Measurements from ENCODE around the gene CASZ1.

Gene CASZ1

GRCh38 chr1:10674700-10675609, 121.5 kb downstream of the CASZ1 start:
- Histone ChIP-seq H3K27ac (ENCODE audit: low read length) (no peak overlapping the region), H3K36me3 (ENCODE audit: control insufficient read depth, low read depth, low read length) (no peaks in the 10 kb centered on the region), H3K9me3 (ENCODE audit: control insufficient read depth, low read depth, low read length) (no peaks in the 10 kb centered on the region), H3K4me1 (ENCODE audit: control insufficient read depth, low read depth, low read length) (peaks cover 20% of the 10 kb centered on the region), H3K9ac (ENCODE audit: low read length) (no peak overlapping the region), H3K4me3 (ENCODE audit: low read length) (no peak overlapping the region), H3K27me3 (ENCODE audit: control insufficient read depth, insufficient read depth, low read length) (no peaks in the 10 kb centered on the region)

DNA sequence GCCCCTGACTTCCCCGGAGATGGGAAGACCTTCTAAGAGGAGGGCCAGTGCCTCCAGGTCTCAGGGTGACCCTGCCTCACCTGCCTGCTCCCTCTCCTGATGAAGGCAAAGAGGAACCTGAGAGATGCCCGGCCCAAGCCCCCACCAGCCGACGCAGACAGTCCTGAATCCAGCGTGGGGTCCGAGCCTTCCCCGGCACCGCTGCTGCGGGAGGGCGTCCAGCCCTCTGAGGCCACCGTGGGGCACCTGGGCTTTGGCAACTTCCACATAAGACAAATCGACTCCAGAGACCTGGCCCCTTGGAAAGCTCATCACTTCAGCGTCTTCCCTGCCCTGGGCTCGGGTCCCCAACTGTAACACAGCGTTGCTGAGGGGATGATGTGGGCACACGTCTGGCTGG, 122.2 kb downstream of the CASZ1 start:
- Histone ChIP-seq H3K27me3 (ENCODE audit: control insufficient read depth, insufficient read depth, low read length) (no peaks in the 10 kb centered on the region), H3K27ac (ENCODE audit: low read length) (no peak overlapping the region), H3K9ac (ENCODE audit: low read length) (no peak overlapping the region), H3K4me3 (ENCODE audit: low read length) (no peak overlapping the region), H3K36me3 (ENCODE audit: control insufficient read depth, low read depth, low read length) (no peaks in the 10 kb centered on the region), H3K4me1 (ENCODE audit: control insufficient read depth, low read depth, low read length) (peaks cover 16% of the 10 kb centered on the region), H3K9me3 (ENCODE audit: control insufficient read depth, low read depth, low read length) (no peaks in the 10 kb centered on the region)

DNA sequence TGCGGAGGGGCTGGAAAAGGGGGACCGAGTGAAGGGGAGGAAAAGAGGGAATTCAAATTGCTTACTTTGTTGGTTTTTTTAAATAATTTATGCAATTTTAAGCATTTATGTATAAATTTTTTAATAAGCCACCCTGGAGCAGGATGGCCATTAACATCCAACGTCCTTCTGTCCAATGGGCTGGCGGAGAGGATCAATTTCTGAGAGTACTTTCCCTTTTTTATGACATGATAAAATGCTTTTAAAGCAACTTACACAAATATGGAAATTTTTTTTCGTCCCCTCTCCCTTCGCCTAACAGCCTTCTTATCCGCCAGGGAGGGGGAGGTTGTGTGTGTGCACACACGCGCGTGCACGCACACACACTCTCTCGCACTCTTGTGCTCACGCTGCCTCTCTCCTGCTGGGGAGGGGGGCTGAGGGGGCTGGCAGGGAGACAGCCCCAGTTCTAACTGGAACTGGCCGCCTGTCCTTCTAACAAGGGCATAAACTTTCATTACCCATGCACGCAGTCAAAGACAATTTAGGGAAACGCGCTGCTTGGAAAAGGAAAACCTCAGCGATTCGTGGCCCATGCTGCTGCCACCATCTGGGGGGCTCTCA, 123.2 kb downstream of the CASZ1 start:
- no peak overlapping the region for H3K4me3 ChIP-seq (ENCODE audit: low read length)
- no peak overlapping the region for H3K27ac ChIP-seq (ENCODE audit: low read length)
- no peaks in the 10 kb centered on the region for H3K36me3 ChIP-seq (ENCODE audit: control insufficient read depth, low read depth, low read length)
- H3K9me3 ChIP-seq (ENCODE audit: control insufficient read depth, low read depth, low read length), result no peaks in the 10 kb centered on the region
- no peak overlapping the region for H3K9ac ChIP-seq (ENCODE audit: low read length)
- H3K27me3 ChIP-seq (ENCODE audit: control insufficient read depth, insufficient read depth, low read length), result no peaks in the 10 kb centered on the region
- peaks cover 7% of the 10 kb centered on the region for H3K4me1 ChIP-seq (ENCODE audit: control insufficient read depth, low read depth, low read length)

GRCh38 chr1:10672343-10673050, 123.9 kb downstream of the CASZ1 start:
- Histone ChIP-seq H3K36me3 (ENCODE audit: control insufficient read depth, low read depth, low read length) (no peaks in the 10 kb centered on the region), H3K4me1 (ENCODE audit: control insufficient read depth, low read depth, low read length) (peaks cover 5% of the 10 kb centered on the region)

DNA sequence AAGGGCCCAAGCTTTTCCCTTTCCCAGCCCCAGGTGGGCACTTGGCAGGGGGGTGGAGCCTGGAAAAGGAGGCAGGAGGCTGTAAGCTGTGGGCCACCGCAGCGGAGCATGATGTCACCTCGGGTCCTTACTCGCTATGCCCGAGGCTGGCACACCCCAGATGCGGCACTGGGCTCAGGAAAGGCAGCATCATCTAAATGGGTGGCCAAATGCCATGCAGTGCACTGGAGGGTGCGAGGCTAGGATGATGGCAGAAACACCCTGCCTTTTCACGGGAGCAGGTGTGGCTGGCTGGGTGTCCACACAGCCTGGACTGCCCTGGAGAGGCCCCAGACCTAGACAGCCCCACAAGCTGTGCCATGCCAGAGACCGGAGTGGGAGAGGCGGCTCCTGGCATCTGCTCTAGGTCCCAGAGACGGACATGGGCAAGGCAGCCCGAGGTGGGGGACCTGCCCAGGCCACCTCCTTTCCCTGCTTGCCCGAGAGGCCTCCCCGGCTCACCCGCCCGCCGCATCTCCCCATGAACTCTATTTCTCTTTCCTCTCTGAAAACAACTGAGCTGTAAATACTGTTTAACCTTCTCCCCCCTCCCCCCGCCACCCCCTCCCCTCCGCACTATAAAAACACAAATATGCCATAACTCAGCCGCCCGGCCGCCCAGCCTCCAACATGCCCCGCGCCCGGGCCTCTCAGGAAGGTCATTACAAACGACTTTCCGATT, 124.7 kb downstream of the CASZ1 start:
- H3K9ac ChIP-seq (ENCODE audit: low read length), result no peak overlapping the region
- no peaks in the 10 kb centered on the region for H3K4me1 ChIP-seq (ENCODE audit: control insufficient read depth, low read depth, low read length)
- no peak overlapping the region for H3K27ac ChIP-seq (ENCODE audit: low read length)
- no peaks in the 10 kb centered on the region for H3K27me3 ChIP-seq (ENCODE audit: control insufficient read depth, insufficient read depth, low read length)
- no peak overlapping the region for H3K4me3 ChIP-seq (ENCODE audit: low read length)
- H3K36me3 ChIP-seq (ENCODE audit: control insufficient read depth, low read depth, low read length), result no peaks in the 10 kb centered on the region
- no peaks in the 10 kb centered on the region for H3K9me3 ChIP-seq (ENCODE audit: control insufficient read depth, low read depth, low read length)

More at GRCh38 chr1:10672343-10673050, 123.9 kb downstream of the CASZ1 start:
- Histone ChIP-seq H3K4me3 (ENCODE audit: low read length) (no peak overlapping the region), H3K9ac (ENCODE audit: low read length) (no peak overlapping the region), H3K27me3 (ENCODE audit: control insufficient read depth, insufficient read depth, low read length) (no peaks in the 10 kb centered on the region), H3K9me3 (ENCODE audit: control insufficient read depth, low read depth, low read length) (no peaks in the 10 kb centered on the region), H3K27ac (ENCODE audit: low read length) (no peak overlapping the region)

DNA sequence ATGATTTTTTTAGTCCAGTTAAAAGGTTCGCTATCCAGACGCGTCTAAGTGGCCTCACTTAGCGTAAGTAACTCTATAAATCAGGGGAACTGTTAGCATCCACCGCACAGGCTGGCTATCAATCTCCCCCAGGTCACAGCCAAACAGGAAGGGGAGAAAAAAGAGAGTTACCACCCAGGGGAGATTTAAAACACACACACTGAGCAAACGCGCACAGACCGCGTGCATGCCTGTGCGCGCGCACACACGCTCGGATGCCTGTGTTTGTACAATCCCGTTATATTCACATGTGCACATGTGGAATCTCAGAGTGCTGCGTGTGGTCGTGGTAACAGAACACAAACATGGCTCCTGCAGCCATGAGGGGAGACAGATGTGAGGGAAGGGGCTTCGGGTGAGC, 125.4 kb downstream of the CASZ1 start:
- Histone ChIP-seq H3K9ac (ENCODE audit: low read length) (no peak overlapping the region), H3K27me3 (ENCODE audit: control insufficient read depth, insufficient read depth, low read length) (no peaks in the 10 kb centered on the region), H3K4me1 (ENCODE audit: control insufficient read depth, low read depth, low read length) (no peaks in the 10 kb centered on the region), H3K36me3 (ENCODE audit: control insufficient read depth, low read depth, low read length) (no peaks in the 10 kb centered on the region), H3K27ac (ENCODE audit: low read length) (no peak overlapping the region), H3K9me3 (ENCODE audit: control insufficient read depth, low read depth, low read length) (no peaks in the 10 kb centered on the region), H3K4me3 (ENCODE audit: low read length) (no peak overlapping the region)

DNA sequence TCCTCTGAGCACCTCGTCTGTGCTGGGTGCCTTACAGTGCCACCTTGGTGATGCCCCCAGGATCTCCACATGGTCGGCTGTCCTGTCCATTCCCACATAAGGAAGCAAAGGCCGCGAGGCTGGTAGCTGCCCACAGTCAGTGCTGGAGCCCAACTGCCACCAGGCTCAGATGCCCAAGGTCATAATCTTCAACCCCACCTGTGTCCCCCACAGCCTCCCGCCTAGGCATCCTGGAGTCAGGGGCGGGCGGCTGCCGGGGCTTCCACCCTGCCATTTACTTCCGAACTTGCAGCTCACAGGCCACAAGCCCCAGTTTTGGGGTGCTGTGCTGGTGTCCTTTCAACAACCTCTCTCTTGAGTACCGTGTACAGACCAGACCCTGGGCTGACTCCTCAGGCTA, 126.3 kb downstream of the CASZ1 start:
- H3K36me3 ChIP-seq (ENCODE audit: control insufficient read depth, low read depth, low read length), result no peaks in the 10 kb centered on the region
- H3K4me1 ChIP-seq (ENCODE audit: control insufficient read depth, low read depth, low read length), result no peaks in the 10 kb centered on the region
- no peak overlapping the region for H3K9ac ChIP-seq (ENCODE audit: low read length)
- no peak overlapping the region for H3K4me3 ChIP-seq (ENCODE audit: low read length)
- H3K27ac ChIP-seq (ENCODE audit: low read length), result no peak overlapping the region
- H3K27me3 ChIP-seq (ENCODE audit: control insufficient read depth, insufficient read depth, low read length), result no peaks in the 10 kb centered on the region
- H3K9me3 ChIP-seq (ENCODE audit: control insufficient read depth, low read depth, low read length), result no peaks in the 10 kb centered on the region

- H3K9ac ChIP-seq (ENCODE audit: low read length), result no peak overlapping the region
- no peaks in the 10 kb centered on the region for H3K27me3 ChIP-seq (ENCODE audit: control insufficient read depth, insufficient read depth, low read length)
- no peak overlapping the region for H3K27ac ChIP-seq (ENCODE audit: low read length)
Measured at GRCh38 chr1:10669570-10669969, 126.9 kb downstream of the CASZ1 start.

GRCh38 chr1:10667861-10668761, 128.3 kb downstream of the CASZ1 start:
- Histone ChIP-seq H3K27me3 (ENCODE audit: control insufficient read depth, insufficient read depth, low read length) (no peaks in the 10 kb centered on the region), H3K4me1 (ENCODE audit: control insufficient read depth, low read depth, low read length) (peaks cover 8% of the 10 kb centered on the region), H3K9me3 (ENCODE audit: control insufficient read depth, low read depth, low read length) (no peaks in the 10 kb centered on the region), H3K36me3 (ENCODE audit: control insufficient read depth, low read depth, low read length) (no peaks in the 10 kb centered on the region), H3K9ac (ENCODE audit: low read length) (no peak overlapping the region), H3K27ac (ENCODE audit: low read length) (no peak overlapping the region), H3K4me3 (ENCODE audit: low read length) (no peak overlapping the region)

More at GRCh38 chr1:10669570-10669969, 126.9 kb downstream of the CASZ1 start:
- Histone ChIP-seq H3K4me1 (ENCODE audit: control insufficient read depth, low read depth, low read length) (no peaks in the 10 kb centered on the region), H3K9me3 (ENCODE audit: control insufficient read depth, low read depth, low read length) (no peaks in the 10 kb centered on the region), H3K36me3 (ENCODE audit: control insufficient read depth, low read depth, low read length) (no peaks in the 10 kb centered on the region), H3K4me3 (ENCODE audit: low read length) (no peak overlapping the region)

GRCh38 chr1:10665930-10666850, 130.3 kb downstream of the CASZ1 start:
- no peaks in the 10 kb centered on the region for H3K9me3 ChIP-seq (ENCODE audit: control insufficient read depth, low read depth, low read length)
- no peaks in the 10 kb centered on the region for H3K36me3 ChIP-seq (ENCODE audit: control insufficient read depth, low read depth, low read length)
- H3K9ac ChIP-seq (ENCODE audit: low read length), result no peak overlapping the region
- H3K4me1 ChIP-seq (ENCODE audit: control insufficient read depth, low read depth, low read length), result peaks cover 8% of the 10 kb centered on the region
- H3K27ac ChIP-seq (ENCODE audit: low read length), result no peak overlapping the region
- H3K4me3 ChIP-seq (ENCODE audit: low read length), result no peak overlapping the region
- no peaks in the 10 kb centered on the region for H3K27me3 ChIP-seq (ENCODE audit: control insufficient read depth, insufficient read depth, low read length)

Data from iPS-18a (cell line).